ENCODE measurements around the gene DVL1. TPM values are rescaled to one million over a fixed set of nuclear protein-coding genes. Genes with fewer than 3 reads are reported as not detected.

Gene DVL1
- total and polyA plus RNA-seq, 10 of the 15 experiments (the other 5 are each of a cell fraction or from before 2014, with no cell fraction given) = 0.10 to 31.1 (median 4.6) TPM

DNA sequence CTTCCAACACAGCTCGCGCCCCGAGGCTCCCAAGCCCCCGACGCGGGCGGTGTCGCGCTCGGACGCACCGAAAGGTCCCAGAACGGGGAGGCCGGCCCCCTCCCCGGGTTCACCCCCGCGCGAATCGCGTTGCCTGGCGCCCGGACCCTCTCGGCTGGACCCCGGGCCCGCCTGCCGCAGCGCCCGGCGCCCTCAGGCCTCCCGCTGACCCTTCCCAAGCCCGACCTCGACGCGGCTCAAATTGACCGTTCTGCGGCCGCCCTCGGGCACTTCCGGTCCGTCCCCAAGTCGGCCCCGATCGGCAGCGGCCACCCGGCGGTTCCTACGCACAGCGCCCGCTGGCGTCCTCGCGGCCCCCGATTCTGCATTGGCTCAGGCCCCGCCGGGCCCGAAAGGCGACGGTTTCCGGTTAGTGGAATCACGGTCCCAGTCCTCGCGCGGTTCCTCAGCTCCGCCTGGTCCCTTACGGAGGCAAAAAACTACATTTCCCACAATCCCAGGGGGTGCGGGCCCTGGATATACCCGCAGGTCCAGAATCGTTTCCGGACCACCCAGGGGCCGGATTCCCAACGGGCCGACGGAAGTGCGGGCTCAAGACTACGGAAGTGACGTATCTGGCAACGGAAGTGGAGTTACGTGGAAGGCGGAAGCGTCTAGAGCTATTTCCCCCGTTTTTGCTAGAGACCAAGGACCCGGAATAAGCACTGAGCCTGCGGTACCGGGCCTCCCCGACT lies 25.9 kb upstream of the DVL1 start, which contains the start of gene AURKAIP1 (continued):
- peak in 1 of 2 experiments; percentile 64; a peak in 2 of 4 replicates for TF ChIP-seq IKZF2 (IDR thresholded peaks at IDR 0.05)
- TF ChIP-seq RBBP5 (conservative IDR thresholded peaks at IDR 0.05) = peak; percentile 90; the same call in 1 of the 2 replicates
- no peak; the same call in 1 of the 2 replicates for TF ChIP-seq NFIC (IDR thresholded peaks at IDR 0.05; ENCODE audit: low read depth, low read length)
- TF ChIP-seq GABPA (IDR thresholded peaks at IDR 0.05; ENCODE audit: low read depth) = peak; percentile 97
- no peak for TF ChIP-seq NFYB (IDR thresholded peaks at IDR 0.05; ENCODE audit: insufficient read depth, low read depth, low read length)
- TF ChIP-seq JUND (IDR thresholded peaks at IDR 0.05; ENCODE audit: low read depth, low read length) = 0 out of 2 replicates have a peak, but pooled peaks have one; percentile 54
- TF ChIP-seq PAX5 (IDR thresholded peaks at IDR 0.05; ENCODE audit: borderline replicate concordance, low read depth, low read length) = 0 out of 2 replicates have a peak, but pooled peaks have one; percentile 47
- no peak for TF ChIP-seq HDAC2 (IDR thresholded peaks at IDR 0.05)
- no peak for TF ChIP-seq BCL11A (IDR thresholded peaks at IDR 0.05; ENCODE audit: low read depth, low read length)
- no peak for TF ChIP-seq EED (IDR thresholded peaks at IDR 0.05; ENCODE audit: low read depth)
- no peak; the same call in none of the 2 replicates for TF ChIP-seq SREBF2 (IDR thresholded peaks at IDR 0.05; ENCODE audit: low read length)
- TF ChIP-seq BHLHE40 (IDR thresholded peaks at IDR 0.05; ENCODE audit: borderline replicate concordance in 1 of 2, low read depth in 2 of 2, low read length in 1 of 2) = peak; percentile 67 to 80; a peak in 2 of 4 replicates
- TF ChIP-seq SMARCA5 (IDR thresholded peaks at IDR 0.05) = peak; percentile 99
- TF ChIP-seq ZNF207 (IDR thresholded peaks at IDR 0.05; ENCODE audit: borderline replicate concordance) = peak; percentile 100
- no peak for TF ChIP-seq SUZ12 (IDR thresholded peaks at IDR 0.05; ENCODE audit: unreplicated experiment)
- TF ChIP-seq FOXK2 (IDR thresholded peaks at IDR 0.05) = peak; percentile 64
- no peak for TF ChIP-seq KDM1A (IDR thresholded peaks at IDR 0.05; ENCODE audit: borderline replicate concordance)
- TF ChIP-seq, protein P1, sequence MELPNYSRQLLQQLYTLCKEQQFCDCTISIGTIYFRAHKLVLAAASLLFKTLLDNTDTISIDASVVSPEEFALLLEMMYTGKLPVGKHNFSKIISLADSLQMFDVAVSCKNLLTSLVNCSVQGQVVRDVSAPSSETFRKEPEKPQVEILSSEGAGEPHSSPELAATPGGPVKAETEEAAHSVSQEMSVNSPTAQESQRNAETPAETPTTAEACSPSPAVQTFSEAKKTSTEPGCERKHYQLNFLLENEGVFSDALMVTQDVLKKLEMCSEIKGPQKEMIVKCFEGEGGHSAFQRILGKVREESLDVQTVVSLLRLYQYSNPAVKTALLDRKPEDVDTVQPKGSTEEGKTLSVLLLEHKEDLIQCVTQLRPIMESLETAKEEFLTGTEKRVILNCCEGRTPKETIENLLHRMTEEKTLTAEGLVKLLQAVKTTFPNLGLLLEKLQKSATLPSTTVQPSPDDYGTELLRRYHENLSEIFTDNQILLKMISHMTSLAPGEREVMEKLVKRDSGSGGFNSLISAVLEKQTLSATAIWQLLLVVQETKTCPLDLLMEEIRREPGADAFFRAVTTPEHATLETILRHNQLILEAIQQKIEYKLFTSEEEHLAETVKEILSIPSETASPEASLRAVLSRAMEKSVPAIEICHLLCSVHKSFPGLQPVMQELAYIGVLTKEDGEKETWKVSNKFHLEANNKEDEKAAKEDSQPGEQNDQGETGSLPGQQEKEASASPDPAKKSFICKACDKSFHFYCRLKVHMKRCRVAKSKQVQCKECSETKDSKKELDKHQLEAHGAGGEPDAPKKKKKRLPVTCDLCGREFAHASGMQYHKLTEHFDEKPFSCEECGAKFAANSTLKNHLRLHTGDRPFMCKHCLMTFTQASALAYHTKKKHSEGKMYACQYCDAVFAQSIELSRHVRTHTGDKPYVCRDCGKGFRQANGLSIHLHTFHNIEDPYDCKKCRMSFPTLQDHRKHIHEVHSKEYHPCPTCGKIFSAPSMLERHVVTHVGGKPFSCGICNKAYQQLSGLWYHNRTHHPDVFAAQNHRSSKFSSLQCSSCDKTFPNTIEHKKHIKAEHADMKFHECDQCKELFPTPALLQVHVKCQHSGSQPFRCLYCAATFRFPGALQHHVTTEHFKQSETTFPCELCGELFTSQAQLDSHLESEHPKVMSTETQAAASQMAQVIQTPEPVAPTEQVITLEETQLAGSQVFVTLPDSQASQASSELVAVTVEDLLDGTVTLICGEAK (IDR thresholded peaks at IDR 0.05; ENCODE audit: borderline replicate concordance) = peak; percentile 100
- TF ChIP-seq TCF7 (IDR thresholded peaks at IDR 0.05; ENCODE audit: borderline replicate concordance) = no peak; the same call in 1 of the 2 replicates
- no peak for TF ChIP-seq USF2 (IDR thresholded peaks at IDR 0.05; ENCODE audit: borderline replicate concordance, low read depth, low read length)
- TF ChIP-seq, protein P2, sequence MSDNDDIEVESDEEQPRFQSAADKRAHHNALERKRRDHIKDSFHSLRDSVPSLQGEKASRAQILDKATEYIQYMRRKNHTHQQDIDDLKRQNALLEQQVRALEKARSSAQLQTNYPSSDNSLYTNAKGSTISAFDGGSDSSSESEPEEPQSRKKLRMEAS (IDR thresholded peaks at IDR 0.05; ENCODE audit: low read depth, low read length) = no peak
- no peak for TF ChIP-seq RFX5 (IDR thresholded peaks at IDR 0.05; ENCODE audit: low read depth, low read length)
- peak; percentile 82 for TF ChIP-seq TARDBP (IDR thresholded peaks at IDR 0.05; ENCODE audit: borderline replicate concordance)
- 0 out of 2 replicates have a peak, but pooled peaks have one; percentile 59 for TF ChIP-seq MYB (IDR thresholded peaks at IDR 0.05; ENCODE audit: borderline replicate concordance, low read depth, low read length)
- TF ChIP-seq, protein P3, sequence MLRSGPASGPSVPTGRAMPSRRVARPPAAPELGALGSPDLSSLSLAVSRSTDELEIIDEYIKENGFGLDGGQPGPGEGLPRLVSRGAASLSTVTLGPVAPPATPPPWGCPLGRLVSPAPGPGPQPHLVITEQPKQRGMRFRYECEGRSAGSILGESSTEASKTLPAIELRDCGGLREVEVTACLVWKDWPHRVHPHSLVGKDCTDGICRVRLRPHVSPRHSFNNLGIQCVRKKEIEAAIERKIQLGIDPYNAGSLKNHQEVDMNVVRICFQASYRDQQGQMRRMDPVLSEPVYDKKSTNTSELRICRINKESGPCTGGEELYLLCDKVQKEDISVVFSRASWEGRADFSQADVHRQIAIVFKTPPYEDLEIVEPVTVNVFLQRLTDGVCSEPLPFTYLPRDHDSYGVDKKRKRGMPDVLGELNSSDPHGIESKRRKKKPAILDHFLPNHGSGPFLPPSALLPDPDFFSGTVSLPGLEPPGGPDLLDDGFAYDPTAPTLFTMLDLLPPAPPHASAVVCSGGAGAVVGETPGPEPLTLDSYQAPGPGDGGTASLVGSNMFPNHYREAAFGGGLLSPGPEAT (IDR thresholded peaks at IDR 0.05; ENCODE audit: low read depth) = peak; percentile 98
